Measurements from ENCODE around the gene TMOD2.

Gene TMOD2

GRCh38 chr15:51766341-51766740 lies 14.9 kb downstream of the TMOD2 start:
- Histone ChIP-seq H3K27ac (no peak overlapping the region), H3K36me3 (replicated peaks) (no peaks in the 10 kb centered on the region), H3K27me3 (replicated peaks) (no peaks in the 10 kb centered on the region), H3K4me3 (ENCODE audit: low read depth, low read length) (no peak overlapping the region)
- TF ChIP-seq CTCF (IDR thresholded peaks at IDR 0.05; ENCODE audit: low read depth, low read length, missing control alignments): no peak
- DNase-seq: no peak
- in situ Hi-C loops (cut with HindIII; ENCODE audit: low pct_ligation_motif_present, low sequenced_read_pairs): no loop called here

GRCh38 chr15:51768018-51768417 lies 16.6 kb downstream of the TMOD2 start:
- in situ Hi-C loops (cut with HindIII; ENCODE audit: low pct_ligation_motif_present, low sequenced_read_pairs): no loop called here
- Histone ChIP-seq H3K4me3 (ENCODE audit: low read depth, low read length) (no peak overlapping the region), H3K27ac (no peak overlapping the region), H3K36me3 (replicated peaks) (no peaks in the 10 kb centered on the region), H3K27me3 (replicated peaks) (no peaks in the 10 kb centered on the region)
- no peak for TF ChIP-seq CTCF (IDR thresholded peaks at IDR 0.05; ENCODE audit: low read depth, low read length, missing control alignments)
- no peak for DNase-seq

- in situ Hi-C loops (cut with HindIII; ENCODE audit: low pct_ligation_motif_present, low sequenced_read_pairs): no loop called here
- no peak overlapping the region for H3K4me3 ChIP-seq (ENCODE audit: low read depth, low read length)
- no peaks in the 10 kb centered on the region for H3K27me3 ChIP-seq (replicated peaks)
- DNase-seq: no peak
- no peak for TF ChIP-seq CTCF (IDR thresholded peaks at IDR 0.05; ENCODE audit: low read depth, low read length, missing control alignments)
- no peaks in the 10 kb centered on the region for H3K36me3 ChIP-seq (replicated peaks)
- no peak overlapping the region for H3K27ac ChIP-seq
Measured at GRCh38 chr15:51770902-51771301, 19.5 kb downstream of the TMOD2 start.

- Histone ChIP-seq H3K27me3 (replicated peaks) (no peaks in the 10 kb centered on the region), H3K27ac (no peak overlapping the region), H3K4me3 (ENCODE audit: low read depth, low read length) (no peak overlapping the region), H3K36me3 (replicated peaks) (no peaks in the 10 kb centered on the region)
- in situ Hi-C loops (cut with HindIII; ENCODE audit: low pct_ligation_motif_present, low sequenced_read_pairs): no loop called here
- DNase-seq: no peak
- TF ChIP-seq CTCF (IDR thresholded peaks at IDR 0.05; ENCODE audit: low read depth, low read length, missing control alignments): no peak
Measured at GRCh38 chr15:51771773-51772172, 20.4 kb downstream of the TMOD2 start.

- DNase-seq: no peak
- Histone ChIP-seq H3K27me3 (replicated peaks) (no peaks in the 10 kb centered on the region), H3K36me3 (replicated peaks) (no peaks in the 10 kb centered on the region), H3K27ac (no peak overlapping the region), H3K4me3 (ENCODE audit: low read depth, low read length) (no peak overlapping the region)
- TF ChIP-seq CTCF (IDR thresholded peaks at IDR 0.05; ENCODE audit: low read depth, low read length, missing control alignments): no peak
- in situ Hi-C loops (cut with HindIII; ENCODE audit: low pct_ligation_motif_present, low sequenced_read_pairs): no loop called here
Measured at GRCh38 chr15:51774916-51775315, 23.5 kb downstream of the TMOD2 start.

GRCh38 chr15:51775967-51776816 lies 24.8 kb downstream of the TMOD2 start:
- peak; percentile 47 for DNase-seq
- in situ Hi-C loops (cut with HindIII; ENCODE audit: low pct_ligation_motif_present, low sequenced_read_pairs): no loop called here
- no peak overlapping the region for H3K27ac ChIP-seq
- peak; percentile 87 for TF ChIP-seq CTCF (IDR thresholded peaks at IDR 0.05; ENCODE audit: low read depth, low read length, missing control alignments)
- H3K27me3 ChIP-seq (replicated peaks): no peaks in the 10 kb centered on the region
- H3K36me3 ChIP-seq (replicated peaks): no peaks in the 10 kb centered on the region
- H3K4me3 ChIP-seq (ENCODE audit: low read depth, low read length): no peak overlapping the region
